NK-92 (cell line): ENCODE data around the gene PRMT5.

Experiments used
- DNase-seq: peaks from one replicate; lab custom pipeline; 2025; ENCODE audit not compliant: unreplicated experiment; lab: John Stamatoyannopoulos, UW

The PRMT5 gene

DNA sequence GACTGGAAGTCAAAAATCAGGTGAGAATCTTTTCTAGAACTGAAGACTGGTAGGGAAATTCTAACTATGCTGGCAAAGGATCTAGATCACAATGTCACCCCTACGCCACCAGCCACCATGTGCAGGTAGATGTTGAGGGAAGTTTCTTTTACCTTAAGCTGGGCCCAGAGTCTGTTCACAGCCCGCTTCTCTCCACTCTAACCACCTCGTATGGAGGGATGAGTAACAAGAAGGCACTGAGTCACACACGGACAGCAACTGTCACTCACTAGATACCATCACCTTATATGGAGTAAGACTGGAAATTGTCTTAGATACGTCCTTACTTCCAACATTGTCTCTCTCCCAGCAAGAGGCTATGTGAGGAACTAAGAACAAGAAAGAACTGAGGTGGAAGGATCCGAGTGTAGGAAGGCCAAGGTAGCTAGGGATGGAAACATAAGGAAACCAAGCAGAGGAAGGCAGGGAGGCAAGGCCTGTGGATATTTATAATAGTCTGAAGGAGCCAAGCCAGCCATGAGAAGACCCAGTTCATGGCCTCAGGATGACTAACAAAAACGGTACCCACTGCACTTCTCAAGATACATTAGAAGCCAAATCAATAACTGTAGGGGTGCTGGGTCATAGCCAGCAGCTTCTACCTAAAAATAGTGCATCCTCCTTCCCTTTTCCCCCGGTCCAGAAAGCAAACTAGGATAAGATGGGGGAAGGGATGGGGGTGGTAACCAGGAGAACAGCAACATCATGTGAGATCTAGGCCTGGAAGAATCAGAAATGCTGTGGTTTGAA is 30.7 kb downstream of the PRMT5 start:
- no peak for DNase-seq

DNA sequence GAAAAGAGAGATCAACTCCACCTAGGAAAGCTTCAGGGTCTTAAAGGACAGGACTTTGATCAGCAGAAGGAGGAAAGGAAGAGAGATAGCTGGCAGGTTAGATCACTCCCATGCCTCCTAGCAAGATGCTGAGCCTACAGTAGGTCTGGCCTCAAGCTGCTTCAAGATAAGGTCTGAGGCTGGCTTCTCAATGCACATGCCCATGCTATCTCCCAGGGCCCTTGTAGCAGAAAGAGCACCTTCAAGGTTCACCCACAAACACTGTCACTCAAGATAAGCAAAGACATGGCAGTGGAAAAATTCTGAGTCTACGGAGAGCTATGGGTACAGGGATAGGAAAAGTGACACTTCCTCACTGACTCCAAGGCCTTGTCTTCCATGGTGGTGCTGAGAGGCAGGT is 31.8 kb downstream of the PRMT5 start:
- DNase-seq: no peak

DNA sequence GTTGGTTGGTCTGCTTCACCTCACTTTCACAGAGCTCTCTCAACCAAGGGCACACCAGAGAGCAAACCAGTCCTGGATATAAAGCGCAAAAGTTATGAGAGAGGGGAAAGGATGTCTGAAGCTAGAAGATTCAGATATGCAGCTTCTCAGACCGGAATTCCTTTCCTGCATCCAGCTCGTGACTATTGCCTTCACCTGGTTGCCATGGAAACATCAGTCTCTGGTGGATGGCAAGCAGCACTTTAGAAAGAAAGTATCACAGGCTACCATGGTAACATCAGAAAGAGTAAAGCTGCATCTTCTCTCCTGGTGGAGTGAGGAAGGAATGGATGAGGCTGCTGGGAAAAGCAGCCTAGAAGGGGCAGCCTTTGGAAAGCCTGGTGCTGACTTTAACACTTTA is 32.4 kb downstream of the PRMT5 start:
- no peak for DNase-seq

DNA sequence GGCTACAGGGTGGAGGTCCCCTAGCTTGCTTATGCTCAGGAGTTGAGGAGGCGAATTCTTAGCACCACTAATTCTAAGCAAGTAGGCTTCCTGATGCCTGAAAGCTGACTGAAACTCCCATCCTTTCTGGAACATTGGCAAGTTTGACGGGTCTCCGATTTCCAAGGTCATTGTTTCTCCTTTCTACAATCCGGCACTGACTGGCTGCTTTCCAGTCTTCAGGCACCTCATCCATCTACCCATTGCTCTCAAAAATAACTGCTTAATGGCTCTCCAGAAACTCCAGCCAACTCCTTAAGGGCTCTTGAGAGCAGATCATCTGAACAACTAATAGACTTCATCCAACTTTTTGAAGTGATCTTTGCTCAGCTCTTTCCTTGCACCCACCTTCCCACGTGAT is 32.8 kb downstream of the PRMT5 start:
- DNase-seq: no peak

DNA sequence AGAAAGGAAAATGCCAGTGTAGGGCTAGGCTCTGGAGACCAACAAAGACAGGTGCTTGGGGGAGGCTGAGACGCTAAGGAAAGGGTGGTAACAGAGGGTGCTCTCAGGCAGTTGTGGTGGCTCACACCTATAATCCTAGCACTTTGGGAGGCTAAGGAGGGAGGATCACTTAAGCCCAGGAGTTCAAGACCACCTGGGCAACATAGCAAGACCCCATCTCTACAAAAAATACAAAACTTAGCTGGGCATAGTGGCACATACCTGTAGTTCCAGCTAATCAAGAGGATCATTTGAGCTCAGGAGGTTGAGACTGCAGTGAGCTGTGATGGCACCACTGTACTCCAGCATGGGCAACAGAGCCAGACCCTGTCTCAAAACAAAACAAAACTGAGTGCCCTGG is 33.8 kb downstream of the PRMT5 start:
- no peak for DNase-seq

DNA sequence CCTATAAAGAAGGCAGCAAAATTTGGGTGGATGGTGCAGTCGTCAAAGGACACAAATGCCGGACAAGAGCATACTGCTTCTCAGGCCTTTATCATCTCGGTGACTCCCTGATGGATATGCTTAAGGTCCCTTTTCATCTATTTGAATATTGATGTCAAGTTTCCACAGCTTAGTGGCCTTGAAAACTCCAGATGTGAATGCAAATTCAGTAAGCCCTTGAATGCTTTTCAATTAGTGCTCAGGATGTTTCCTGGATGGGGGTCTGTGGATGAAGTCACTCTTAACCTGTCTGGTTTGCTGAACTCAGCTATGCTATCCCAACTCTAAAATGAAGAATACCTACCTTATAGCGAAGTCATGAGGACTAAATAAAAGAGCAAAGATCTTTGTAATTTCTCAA is 35.5 kb downstream of the PRMT5 start:
- DNase-seq: no peak

DNA sequence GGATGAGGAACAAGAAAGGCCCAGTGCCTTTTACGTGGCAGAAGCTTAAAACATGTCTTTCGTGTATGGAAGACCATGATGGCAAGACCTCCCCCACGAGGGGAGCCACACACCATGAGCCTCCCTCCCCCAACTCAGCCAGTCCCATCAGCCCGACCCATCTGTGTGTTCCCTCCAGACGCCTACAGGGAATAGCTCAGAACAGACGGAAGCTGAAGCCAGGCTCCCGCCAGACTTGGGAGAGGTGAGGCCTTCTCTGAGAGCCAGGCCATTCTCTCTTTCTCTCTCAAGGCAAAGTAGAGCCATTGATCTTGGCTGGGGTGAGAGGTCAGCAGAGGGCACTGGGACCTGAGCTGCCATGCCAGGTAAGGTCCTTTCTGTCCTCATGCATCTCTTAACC is 36.7 kb downstream of the PRMT5 start:
- no peak for DNase-seq

DNA sequence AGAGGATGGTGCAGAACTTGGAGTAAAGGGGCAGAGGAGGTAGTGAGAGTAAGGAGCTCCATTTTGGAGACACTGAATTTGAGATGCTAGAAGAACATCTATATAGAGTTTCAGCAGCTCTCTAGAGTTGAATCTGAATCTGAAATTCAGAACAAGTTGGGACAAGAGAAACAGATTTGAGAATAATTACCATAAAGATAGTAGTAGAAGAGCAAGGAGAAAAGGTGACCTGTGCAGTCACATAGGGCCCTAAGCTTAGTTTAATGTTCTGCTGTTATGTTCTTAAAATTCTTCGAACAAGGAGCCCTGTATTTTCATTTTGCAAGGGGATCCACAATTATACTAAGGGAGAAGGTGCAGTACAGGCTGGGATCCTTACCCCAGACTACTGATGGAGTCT is 38.8 kb downstream of the PRMT5 start:
- no peak for DNase-seq

DNA sequence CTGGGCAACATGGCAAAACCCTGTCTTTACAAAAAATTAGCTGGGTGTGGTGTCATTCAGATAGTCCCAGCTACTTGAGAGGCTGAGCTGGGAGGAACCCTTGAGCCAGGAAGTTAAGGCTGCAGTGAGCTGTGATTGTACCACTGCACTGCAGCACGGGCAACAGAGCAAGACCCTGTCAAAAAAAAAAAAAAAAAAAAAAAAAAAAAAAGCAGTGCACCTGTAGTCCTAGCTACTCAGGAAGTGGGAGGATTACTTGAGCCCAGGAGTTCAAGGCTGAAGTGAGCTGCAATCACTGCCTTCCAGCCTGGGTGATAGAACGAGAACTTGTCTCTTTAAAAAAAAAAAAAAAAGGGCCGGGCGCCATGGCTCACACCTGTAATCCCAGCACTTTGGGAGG is 40.5 kb downstream of the PRMT5 start:
- DNase-seq: no peak

DNA sequence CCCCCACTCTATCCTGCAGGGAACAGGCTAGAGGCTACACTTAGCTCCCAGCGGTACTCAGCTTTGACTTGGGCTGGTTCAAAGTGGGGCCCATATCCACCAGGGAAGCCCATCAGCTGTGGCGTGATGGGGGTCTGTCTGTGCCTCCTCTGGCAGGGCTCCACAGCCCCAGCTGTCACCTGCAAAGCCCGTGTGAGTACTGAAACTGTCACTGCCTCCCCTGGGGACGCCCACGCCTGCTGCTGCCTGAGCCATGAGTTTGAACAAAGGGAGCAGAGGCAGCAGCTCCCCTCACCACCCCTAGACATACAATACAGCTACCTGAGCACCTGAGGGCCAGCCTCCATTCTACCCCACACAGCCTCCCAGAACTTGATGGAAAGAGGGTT is 41.2 kb downstream of the PRMT5 start:
- DNase-seq: no peak

DNA sequence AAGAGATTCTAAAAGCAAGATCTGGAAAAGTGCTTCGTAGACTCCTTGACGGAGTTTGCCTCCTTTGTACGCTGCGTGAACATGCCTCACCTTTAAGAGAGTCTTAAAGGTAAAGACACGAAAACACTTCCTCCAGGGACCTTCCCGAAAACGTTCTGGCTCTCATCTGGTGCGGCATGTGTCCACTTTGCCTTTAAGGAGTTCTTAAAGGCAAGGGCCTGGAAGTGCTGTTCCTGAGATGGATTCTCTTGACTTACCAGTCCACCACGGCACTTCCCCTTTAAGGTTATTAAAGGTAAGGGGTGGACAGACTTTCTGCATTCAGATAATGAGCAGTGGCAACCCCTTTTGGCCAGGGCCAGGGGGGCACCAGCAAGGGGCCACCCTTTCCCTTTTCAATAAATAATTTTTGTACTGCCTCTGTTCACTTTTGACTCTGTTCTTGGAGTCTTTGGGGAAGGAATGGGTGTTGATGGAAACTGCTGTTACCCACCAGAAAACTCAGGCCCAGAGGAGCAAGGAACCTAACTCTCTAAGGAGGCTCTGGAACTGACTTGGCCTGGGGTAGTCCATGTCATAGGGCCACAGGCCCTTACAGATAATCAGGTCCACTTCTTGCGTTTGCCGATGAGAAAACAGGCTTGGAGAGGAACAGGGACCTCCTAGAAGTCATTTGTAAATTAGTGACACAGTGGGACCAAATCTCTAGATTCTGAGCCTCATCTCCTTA is 41.8 kb downstream of the PRMT5 start:
- DNase-seq: no peak

DNA sequence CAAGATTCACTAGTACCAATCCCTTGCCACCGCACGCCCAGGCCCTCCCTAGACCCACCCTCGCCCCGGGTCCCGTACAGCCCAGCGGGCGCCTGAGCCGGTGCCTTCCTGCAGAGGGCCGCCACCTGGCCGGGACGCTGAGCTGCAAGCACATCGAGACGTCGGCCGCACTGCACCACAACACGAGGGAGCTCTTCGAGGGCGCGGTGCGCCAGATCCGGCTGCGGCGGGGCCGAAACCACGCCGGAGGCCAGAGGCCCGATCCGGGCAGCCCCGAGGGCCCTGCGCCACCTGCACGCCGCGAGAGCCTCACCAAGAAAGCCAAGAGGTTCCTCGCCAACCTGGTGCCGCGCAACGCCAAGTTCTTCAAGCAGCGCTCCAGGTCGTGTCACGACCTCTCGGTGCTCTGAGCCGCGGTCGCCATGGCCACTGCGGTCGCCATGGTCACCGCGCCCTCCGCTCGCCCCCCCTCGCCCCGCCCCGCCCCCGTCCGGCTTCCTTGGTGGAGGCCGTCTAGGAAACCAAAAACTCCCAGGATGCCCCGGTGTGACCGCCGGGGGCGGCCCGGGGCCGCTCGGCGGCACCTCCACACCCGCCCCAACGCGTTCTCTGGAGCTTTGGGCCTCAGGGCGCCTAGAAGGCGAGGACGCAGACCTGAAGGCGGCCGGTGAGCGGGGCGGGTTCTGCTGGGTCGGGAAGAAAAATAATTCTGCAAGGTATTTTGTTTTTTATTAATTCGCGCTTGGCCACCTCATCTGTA is 42.5 kb downstream of the PRMT5 start:
- DNase-seq: no peak

DNA sequence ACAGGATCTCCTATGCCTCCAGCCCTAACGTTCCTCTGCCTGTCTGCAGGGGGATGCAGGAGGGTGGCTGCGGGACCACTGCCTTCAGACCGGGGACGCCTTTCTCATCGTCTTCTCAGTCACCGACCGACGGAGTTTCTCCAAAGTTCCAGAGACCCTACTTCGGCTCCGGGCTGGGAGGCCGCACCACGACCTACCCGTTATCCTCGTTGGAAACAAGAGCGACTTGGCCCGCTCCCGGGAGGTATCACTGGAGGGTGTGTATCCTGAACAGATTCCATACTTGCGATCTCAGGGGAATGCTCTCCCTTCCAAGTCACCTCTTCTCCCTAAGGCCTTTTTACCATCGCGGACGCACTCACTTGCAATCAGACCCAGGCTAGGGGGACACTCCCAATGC is 43.2 kb downstream of the PRMT5 start:
- no peak for DNase-seq

DNA sequence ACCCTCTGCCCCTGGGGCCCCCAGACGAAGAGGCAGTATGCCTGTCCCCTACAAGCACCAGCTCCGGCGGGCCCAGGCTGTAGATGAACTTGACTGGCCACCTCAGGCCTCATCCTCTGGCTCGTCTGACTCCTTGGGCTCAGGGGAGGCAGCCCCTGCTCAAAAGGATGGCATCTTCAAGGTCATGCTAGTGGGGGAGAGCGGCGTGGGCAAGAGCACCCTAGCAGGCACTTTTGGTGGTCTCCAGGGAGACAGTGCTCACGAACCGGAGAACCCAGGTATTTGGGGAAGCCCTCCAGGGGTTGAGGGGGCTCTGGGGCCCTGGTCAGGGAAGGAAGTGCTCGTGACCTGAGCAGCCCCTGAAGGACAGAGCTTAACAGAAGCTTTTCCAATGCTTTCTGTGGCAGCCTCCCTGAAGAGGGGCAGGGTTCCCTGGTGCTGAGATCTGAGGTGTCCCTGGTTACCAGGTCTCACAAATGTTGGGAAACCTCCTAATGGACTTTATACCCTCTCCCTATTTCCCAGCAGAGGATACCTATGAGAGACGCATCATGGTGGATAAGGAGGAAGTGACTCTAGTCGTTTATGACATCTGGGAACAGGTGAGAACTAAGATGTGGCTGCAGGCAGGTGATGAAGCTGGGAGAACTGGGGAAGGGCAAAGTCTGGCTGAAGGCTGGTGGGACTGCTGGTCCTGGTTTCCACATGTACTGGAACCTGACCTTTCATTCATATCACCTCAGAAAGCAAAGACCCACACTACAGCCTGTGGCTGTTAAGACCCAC is 44.2 kb downstream of the PRMT5 start:
- DNase-seq: no peak

DNA sequence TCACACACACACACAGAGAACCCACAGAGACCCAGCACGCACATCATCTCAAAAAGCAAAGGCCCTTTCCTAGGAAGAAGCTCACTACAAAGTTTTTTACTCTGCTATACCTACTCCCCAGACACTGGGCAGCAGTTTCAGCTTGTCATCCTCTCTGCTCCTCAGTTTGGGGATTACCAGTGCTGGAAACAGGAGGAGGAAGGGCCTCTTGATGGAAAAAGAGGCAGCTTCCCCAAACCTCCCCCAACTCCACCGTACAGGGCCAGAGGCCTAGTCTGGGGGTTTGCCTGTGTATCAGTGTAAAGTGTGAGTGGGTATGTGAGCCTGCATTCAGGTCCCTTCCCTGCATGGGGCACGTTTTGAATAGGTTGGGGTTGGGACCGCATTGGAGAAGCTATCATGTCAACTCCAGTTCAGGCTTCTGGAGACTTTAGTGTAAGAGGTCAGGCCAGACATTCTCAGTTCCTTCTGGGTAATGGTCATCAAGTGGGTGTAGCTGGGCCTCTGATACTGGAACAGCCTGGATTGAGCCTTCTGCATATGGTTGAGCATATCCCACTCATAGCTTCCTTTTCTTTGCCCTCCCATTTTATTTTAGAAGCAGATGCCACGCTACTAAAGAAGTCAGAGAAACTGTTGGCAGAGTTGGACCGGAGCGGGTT is 45.0 kb downstream of the PRMT5 start:
- no peak for DNase-seq

DNA sequence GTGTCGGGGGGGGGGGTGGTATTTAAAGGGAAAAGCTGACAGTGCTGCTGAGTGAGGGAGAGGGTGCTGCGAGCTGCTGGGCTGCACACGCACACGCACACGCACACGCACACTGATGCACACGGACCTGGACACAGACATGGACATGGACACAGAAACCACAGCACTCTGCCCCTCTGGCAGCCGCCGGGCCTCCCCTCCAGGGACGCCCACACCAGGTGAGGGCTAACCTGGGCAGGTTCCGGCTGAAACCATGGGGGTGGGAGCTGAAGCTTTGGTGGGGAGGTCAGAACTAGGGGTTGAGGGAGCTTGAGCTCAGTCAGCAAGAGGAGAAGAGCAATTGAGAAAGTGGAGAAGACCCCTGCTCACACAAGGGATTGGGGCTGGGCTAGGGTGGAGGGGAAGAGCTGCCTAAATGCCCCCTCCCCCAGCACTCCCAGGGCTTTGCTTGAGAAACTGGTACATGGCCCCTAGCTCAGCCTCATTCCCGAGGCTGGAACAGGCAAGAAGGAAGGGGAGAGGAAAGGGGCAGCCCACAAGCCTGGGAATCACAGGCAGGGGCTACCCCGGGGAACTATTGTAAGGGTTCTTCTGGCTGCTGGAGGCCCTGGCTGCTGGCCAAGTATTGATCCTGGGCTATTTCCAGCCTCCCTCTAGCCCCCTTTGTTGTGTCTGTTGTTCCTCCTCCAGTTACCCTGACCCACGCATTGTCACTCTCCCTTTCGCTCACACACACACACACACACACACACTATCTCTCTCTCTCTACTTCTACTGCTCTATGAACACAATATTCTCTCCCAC is 45.8 kb downstream of the PRMT5 start, which contains the start of gene REM2:
REM2 (plus strand) TSS at position 50 of the 804 bp plus-strand sequence; CDS start at position 116, 66 bp downstream.
- DNase-seq: no peak

DNA sequence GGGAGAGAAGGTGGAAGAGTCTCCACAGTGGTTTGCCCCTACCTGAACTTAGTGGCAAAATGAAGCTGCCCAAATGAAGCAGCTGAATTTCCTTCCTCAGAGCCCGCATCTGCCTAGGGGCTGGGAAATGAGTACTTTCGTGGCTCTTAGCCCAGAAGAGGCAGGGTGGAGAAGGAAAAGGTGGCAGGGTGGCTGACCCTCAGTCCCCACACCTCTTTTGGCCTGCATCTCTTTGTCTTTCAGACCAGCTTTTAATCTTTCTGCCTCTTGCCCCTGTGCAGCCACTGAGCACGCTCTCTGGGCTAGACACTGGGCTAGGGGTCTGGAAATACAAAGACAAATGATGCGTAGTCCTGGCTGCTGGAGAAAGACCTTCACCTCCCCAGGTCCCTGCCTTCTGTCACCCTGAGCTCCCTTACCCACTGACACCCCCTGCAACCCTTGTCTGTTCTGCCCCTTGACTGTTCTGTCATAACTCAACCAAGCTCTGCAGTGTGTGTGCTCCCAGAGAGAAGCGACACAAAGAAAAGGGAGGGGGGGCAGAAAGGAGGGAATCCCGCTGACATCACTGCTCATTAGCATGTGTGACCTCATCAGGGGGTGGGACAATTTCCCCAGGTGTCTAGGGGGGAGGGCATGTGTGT is 46.5 kb downstream of the PRMT5 start:
- DNase-seq: no peak

DNA sequence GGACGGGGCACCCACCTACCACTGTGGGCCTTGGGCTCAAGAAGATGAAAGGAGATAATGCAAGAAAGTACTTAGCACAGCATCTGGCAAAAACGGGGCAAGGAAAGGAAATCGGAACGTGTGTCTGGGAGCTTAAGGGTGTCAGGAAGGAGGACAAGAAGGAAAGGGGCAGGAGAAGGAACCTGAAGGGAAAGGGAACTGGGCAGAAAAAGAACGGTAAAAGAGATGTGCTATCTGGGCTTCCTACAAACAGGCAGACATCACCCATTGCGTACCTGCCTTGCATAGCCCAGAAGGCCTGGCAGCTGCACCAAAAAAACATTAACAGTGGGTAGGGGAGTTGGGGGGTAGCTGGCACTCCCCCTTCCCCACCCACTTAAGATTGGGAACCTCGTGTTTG is 47.1 kb downstream of the PRMT5 start:
- DNase-seq: no peak
